A549 (cell line): Measurements from ENCODE around the gene SRGAP3. TPM values are rescaled to one million over a fixed set of nuclear protein-coding genes. Genes with fewer than 3 reads are reported as not detected.

ENCODE experiments used
- ATAC-seq, 2 experiments: fragments of 200-7000 bp in 1 of 2; fragments of >200 bp in 1 of 2; cut with Nextera tagmentation in 1 of 2; cut with Tn5 transposase in 1 of 2; 3 replicates each; pipeline versions ENCODE4 v1.8.0 to v1.9.1; 2018 to 2020; ENCODE audit warnings: mild to moderate bottlenecking in 1 of 2, moderate library complexity in 1 of 2
- CTCF ChIA-PET: fragments of 300-600 bp; sonication (Branson Sonifier 250); formaldehyde crosslinking; extraction: SDS; loops from one replicate; lab custom pipeline; 2021; ENCODE audit warnings: antibody characterized with exemption, inconsistent platforms; lab: Yijun Ruan, JAX
- POLR2A ChIA-PET: fragments of 350-600 bp; formaldehyde crosslinking; extraction: SDS; loops from one replicate; lab custom pipeline; 2021; ENCODE audit warnings: antibody characterized with exemption, inconsistent platforms; lab: Yijun Ruan, JAX
- DNase-seq, 2 experiments: peaks; one replicate each; pipeline versions ENCODE4 v3.0.0 to v3.0.0-alpha.2; 2011 to 2016; ENCODE audit warnings: low read depth in 1 of 2, low spot score in 1 of 2
- FAIRE-seq: peaks from 2 replicates; lab custom pipeline; 2011; peaks lifted over from hg19 to GRCh38; lab: Jason Lieb, UNC
- H3K27ac ChIP-seq, 2 experiments: fragments of >200 bp; sonication (Bioruptor Twin); formaldehyde crosslinking; 3 replicates each; pipeline ENCODE4 v1.5.1; 2016 to 2017
- H3K4me1 ChIP-seq: fragments of >200 bp; sonication (Bioruptor Twin); formaldehyde crosslinking; 3 replicates; pipeline ENCODE4 v1.6.1; 2016
- H3K4me2 ChIP-seq: fragments of >200 bp; sonication (Bioruptor Twin); formaldehyde crosslinking; 3 replicates; pipeline ENCODE4 v1.6.1; 2016
- H3K4me3 ChIP-seq: fragments of >200 bp; sonication (Bioruptor Twin); formaldehyde crosslinking; 3 replicates; pipeline ENCODE4 v1.5.1; 2016
- H3K9me3 ChIP-seq: fragments of >200 bp; sonication (Bioruptor Twin); formaldehyde crosslinking; 3 replicates; pipeline ENCODE4 v1.6.1; 2016
- CBX2 ChIP-seq: fragments of 200-600 bp; sonication (generic); IDR thresholded peaks from 2 replicates; pipeline ENCODE4 v1.6.1; 2016; ENCODE audit warnings: low read depth, mild to moderate bottlenecking, borderline replicate concordance
- CEBPB ChIP-seq, 2 experiments: fragments of >200 bp in 1 of 2; sonication (Bioruptor Twin) in 1 of 2; formaldehyde crosslinking in 1 of 2; IDR thresholded peaks; 2 replicates each; pipeline ENCODE4 v1.6.1; 2012 to 2016
- CTCF ChIP-seq: fragments of >200 bp; sonication (Bioruptor Twin); formaldehyde crosslinking; IDR thresholded peaks from 3 replicates; pipeline ENCODE4 v1.5.1; 2016
- FOSL2 ChIP-seq, 2 experiments: fragments of 450-650 bp in 1 of 2; fragments of >200 bp in 1 of 2; sonication (Bioruptor Twin) in 1 of 2; formaldehyde crosslinking; IDR thresholded peaks; 2 replicates each; pipeline versions ENCODE4 v1.5.0 to v1.6.1; 2016 to 2020; ENCODE audit warnings: mild to moderate bottlenecking in 1 of 2, moderate library complexity in 1 of 2
- FOXS1 ChIP-seq: fragments of 250-450 bp; sonication (Bioruptor Pico); IDR thresholded peaks from 2 replicates; pipeline ENCODE4 v1.5.0; 2020; ENCODE audit warnings: mild to moderate bottlenecking, moderate library complexity
- GATA3 ChIP-seq: IDR thresholded peaks from 2 replicates; pipeline ENCODE4 v1.6.1; 2012; ENCODE audit warnings: borderline replicate concordance
- HDAC2 ChIP-seq: fragments of 200-600 bp; sonication (generic); IDR thresholded peaks from 2 replicates; pipeline ENCODE4 v1.6.1; 2016
- HES2 ChIP-seq: fragments of >200 bp; sonication (Bioruptor Twin); formaldehyde crosslinking; IDR thresholded peaks from 2 replicates; pipeline ENCODE4 v1.6.1; 2016
- HOXA7 ChIP-seq: fragments of 250-450 bp; sonication (Bioruptor Pico); IDR thresholded peaks from 2 replicates; pipeline ENCODE4 v1.5.0; 2020; ENCODE audit warnings: mild to moderate bottlenecking, moderate library complexity
- HOXB13 ChIP-seq: fragments of 250-450 bp; sonication (Bioruptor Pico); IDR thresholded peaks from 2 replicates; pipeline ENCODE4 v1.5.0; 2020; ENCODE audit warnings: low read depth, mild to moderate bottlenecking, moderate library complexity
- JUNB ChIP-seq: fragments of >200 bp; sonication (Bioruptor Twin); formaldehyde crosslinking; IDR thresholded peaks from 2 replicates; pipeline ENCODE4 v1.6.1; 2016
- MAFK ChIP-seq: fragments of 450-650 bp; IDR thresholded peaks from 2 replicates; pipeline ENCODE4 v1.6.1; 2014; ENCODE audit not compliant: partially characterized antibody
- MAX ChIP-seq: IDR thresholded peaks from 2 replicates; pipeline ENCODE4 v1.6.1; 2012
- MAZ ChIP-seq: fragments of 150-350 bp; IDR thresholded peaks from 2 replicates; pipeline ENCODE4 v1.6.1; 2014; ENCODE audit warnings: antibody characterized with exemption, low read depth, low read length, borderline replicate concordance
- NFE2L2 ChIP-seq: fragments of 150-350 bp; conservative IDR thresholded peaks from 2 replicates; pipeline ENCODE4 v1.6.1; 2014; ENCODE audit warnings: low read length
- NPAS2 ChIP-seq: fragments of 250-450 bp; sonication (Bioruptor Pico); IDR thresholded peaks from 2 replicates; pipeline ENCODE4 v1.8.0; 2022; ENCODE audit warnings: mild to moderate bottlenecking, moderate library complexity, borderline replicate concordance
- PHF8 ChIP-seq: fragments of 200-600 bp; sonication (generic); IDR thresholded peaks from 2 replicates; pipeline ENCODE4 v1.6.1; 2016; ENCODE audit warnings: low read depth, mild to moderate bottlenecking, antibody characterized with exemption, moderate library complexity, borderline replicate concordance
- RAD21 ChIP-seq, 2 experiments: fragments of >200 bp in 1 of 2; sonication (Bioruptor Twin) in 1 of 2; formaldehyde crosslinking in 1 of 2; IDR thresholded peaks in 1 of 2; conservative IDR thresholded peaks in 1 of 2; 2 replicates in 1 of 2; 3 replicates in 1 of 2; pipeline ENCODE4 v1.6.1; 2012 to 2018; ENCODE audit warnings: inconsistent platforms in 1 of 2
- RNF2 ChIP-seq: fragments of 200-600 bp; sonication (generic); IDR thresholded peaks from 2 replicates; pipeline ENCODE4 v1.6.1; 2016; ENCODE audit warnings: low read depth, mild to moderate bottlenecking, antibody characterized with exemption, moderate library complexity, borderline replicate concordance
- SREBF2 ChIP-seq: fragments of 450-650 bp; IDR thresholded peaks from 2 replicates; pipeline ENCODE4 v1.6.1; 2014; ENCODE audit warnings: mild to moderate bottlenecking, moderate library complexity
- TP53 ChIP-seq: fragments of 250-450 bp; sonication (Bioruptor Pico); IDR thresholded peaks from 2 replicates; pipeline ENCODE4 v1.5.0; 2021; ENCODE audit warnings: mild to moderate bottlenecking, moderate library complexity
- ZNF302 ChIP-seq: fragments of 250-450 bp; sonication (Bioruptor Pico); IDR thresholded peaks from 2 replicates; pipeline ENCODE4 v1.9.0; 2021; ENCODE audit warnings: inconsistent platforms, mild to moderate bottlenecking, moderate library complexity
- ZSCAN20 ChIP-seq: fragments of 250-450 bp; sonication (Bioruptor Pico); IDR thresholded peaks from 2 replicates; pipeline ENCODE4 v1.8.0; 2022; ENCODE audit warnings: mild to moderate bottlenecking, moderate library complexity
- WGBS: methylation state at CpG from one replicate; pipeline ENCODE4 v1.1.6; 2017; ENCODE audit errors: missing lambda C conversion rate; 5-methylcytosine and 5-hydroxymethylcytosine counted together
- polyA plus RNA-seq, 4 experiments: library from polyadenylated mRNA; depleted of rRNA in 3 of 4; stranded (reverse); fragments of >200 nt; fragmentation: RNase III in 1 of 4; extraction: RNeasy Plus Mini Kit Qiagen cat#74134 plus additional on column Dnase treatment in 1 of 4; gene quantifications; 2 replicates in 3 of 4; 3 replicates in 1 of 4; pipeline ENCODE4 v1.2.3, GENCODE V29; 2011 to 2017

Gene SRGAP3
- polyA plus RNA-seq, 2 of the 4 experiments (the other 2 are of a cell fraction), result 1.6 to 2.5 TPM

GRCh38 chr3:8996681-8997121 lies 252.7 kb downstream of the SRGAP3 start (continued):
- TF ChIP-seq RNF2, result no peak

- no peak for TF ChIP-seq TP53 (CRISPR knock-in tag)
- TF ChIP-seq ZSCAN20 (CRISPR knock-in tag), result no peak
- no peak for TF ChIP-seq SREBF2
- TF ChIP-seq NPAS2, result no peak
- DNase-seq (no peak), ATAC-seq (no peak), FAIRE-seq (no peak)
- no peaks in the 10 kb centered on the region for H3K4me1 ChIP-seq
- H3K4me2 ChIP-seq, result no peak overlapping the region
- CTCF ChIA-PET, result interaction anchor here (1.2 to 3.8 kb wide), 3 partner anchors 9 to 307 kb away, joined by 3 to 25 read pairs (median 4); no protein-coding TSS in a partner anchor
- WGBS, result 59% methylated on average over 2 of the region's 2 CpGs
- no peaks in the 10 kb centered on the region for H3K9me3 ChIP-seq
- no peak overlapping the region for H3K4me3 ChIP-seq
- POLR2A ChIA-PET, result no interaction called here
- no peak overlapping the region for H3K27ac ChIP-seq
Observed at GRCh38 chr3:8996216-8996615, 253.2 kb downstream of the SRGAP3 start.

- CTCF ChIA-PET, result interaction anchor here (0.8 to 3.8 kb wide), 4 partner anchors 18 to 309 kb away, joined by 3 to 25 read pairs (median 6); no protein-coding TSS in a partner anchor
- POLR2A ChIA-PET, result no interaction called here
Observed at GRCh38 chr3:8994226-8994625, 255.2 kb downstream of the SRGAP3 start.

GRCh38 chr3:8993331-8993730 lies 256.1 kb downstream of the SRGAP3 start:
- ATAC-seq, result no peak
- no peak overlapping the region for H3K4me3 ChIP-seq
- 51% methylated on average over 5 of the region's 5 CpGs for WGBS
- TF ChIP-seq GATA3, result no peak
- TF ChIP-seq, all 56 proteins: peak for 0
- no peaks in the 10 kb centered on the region for H3K4me1 ChIP-seq
- no peaks in the 10 kb centered on the region for H3K9me3 ChIP-seq
- POLR2A ChIA-PET, result no interaction called here
- no peak overlapping the region for H3K4me2 ChIP-seq
- H3K27ac ChIP-seq, result no peak overlapping the region
- FAIRE-seq (no peak), DNase-seq (no peak)
- CTCF ChIA-PET, result interaction anchor here (0.8 to 2.1 kb wide), 3 partner anchors 18 to 74 kb away, joined by 3 to 7 read pairs (median 6); no protein-coding TSS in a partner anchor

More at GRCh38 chr3:8994226-8994625, 255.2 kb downstream of the SRGAP3 start:
- ATAC-seq (no peak), DNase-seq (no peak), FAIRE-seq (no peak)
- 74% methylated on average over 15 of the region's 15 CpGs for WGBS
- Histone ChIP-seq H3K4me1 (no peaks in the 10 kb centered on the region), H3K4me3 (no peak overlapping the region), H3K9me3 (no peaks in the 10 kb centered on the region), H3K27ac (no peak overlapping the region), H3K4me2 (no peak overlapping the region)
- TF ChIP-seq CBX2, result no peak
- TF ChIP-seq FOXS1, result no peak
- no peak for TF ChIP-seq MAZ
- no peak for TF ChIP-seq FOSL2 (IDR thresholded peaks at IDR 0.05)
- no peak for TF ChIP-seq FOSL2 (CRISPR knock-in tag; IDR thresholded peaks at IDR 0.05)
- no peak for TF ChIP-seq RNF2
- TF ChIP-seq RAD21 (conservative IDR thresholded peaks at IDR 0.05 in 1 of 2, IDR thresholded peaks at IDR 0.05 in 1 of 2), result no peak
- TF ChIP-seq MAX, result no peak
- TF ChIP-seq PHF8, result no peak
- no peak for TF ChIP-seq CEBPB (IDR thresholded peaks at IDR 0.05)
- no peak for TF ChIP-seq ZSCAN20 (CRISPR knock-in tag)
- TF ChIP-seq HES2, result no peak
- TF ChIP-seq HOXB13, result no peak

- no peak for ATAC-seq
- ChIA-PET POLR2A (no interaction called here), CTCF (interaction anchor here (1.3 to 2.1 kb wide), 4 partner anchors 13 to 198 kb away, joined by 3 to 7 read pairs (median 4); no protein-coding TSS in a partner anchor)
- no peak for FAIRE-seq
- DNase-seq, result no peak
- no peak overlapping the region for H3K4me2 ChIP-seq
- no peaks in the 10 kb centered on the region for H3K9me3 ChIP-seq
- H3K4me1 ChIP-seq, result no peaks in the 10 kb centered on the region
- no peak overlapping the region for H3K27ac ChIP-seq
- no peak overlapping the region for H3K4me3 ChIP-seq
- WGBS, result 75% methylated on average over 11 of the region's 11 CpGs
- TF ChIP-seq PHF8, result no peak
- no peak for TF ChIP-seq CTCF
- no peak for TF ChIP-seq JUNB
- no peak for TF ChIP-seq HDAC2
- no peak for TF ChIP-seq ZNF302 (CRISPR knock-in tag)
- no peak for TF ChIP-seq NFE2L2
- TF ChIP-seq RAD21 (conservative IDR thresholded peaks at IDR 0.05 in 1 of 2, IDR thresholded peaks at IDR 0.05 in 1 of 2), result no peak
- no peak for TF ChIP-seq MAFK
- TF ChIP-seq SREBF2, result no peak
- no peak for TF ChIP-seq HOXA7
Observed at GRCh38 chr3:8992854-8993253, 256.6 kb downstream of the SRGAP3 start.
